ENCODE data around the gene PTGIR. TPM values are rescaled to one million over a fixed set of nuclear protein-coding genes. Genes with fewer than 3 reads are reported as not detected.

PTGIR gene
- total RNA-seq, 1 donor from 2014 or later: 0.58 TPM

- no peak for DNase-seq (ENCODE audit: low read depth)
- H3K4me3 ChIP-seq (ENCODE audit: low read depth, low read length): no peak overlapping the region
- TF ChIP-seq CTCF (conservative IDR thresholded peaks at IDR 0.05; ENCODE audit: low read depth, low read length): no peak
These were observed 15.1 kb downstream of the PTGIR start for GRCh38 chr19:46609511-46610412.

- no peak overlapping the region for H3K4me3 ChIP-seq (ENCODE audit: low read depth, low read length)
- DNase-seq (ENCODE audit: low read depth): no peak
- no peak for TF ChIP-seq CTCF (conservative IDR thresholded peaks at IDR 0.05; ENCODE audit: low read depth, low read length)
These were observed 16.1 kb downstream of the PTGIR start for GRCh38 chr19:46608581-46609345.

GRCh38 chr19:46608178-46608577 is 16.7 kb downstream of the PTGIR start:
- H3K4me3 ChIP-seq (ENCODE audit: low read depth, low read length): no peak overlapping the region
- TF ChIP-seq CTCF (conservative IDR thresholded peaks at IDR 0.05; ENCODE audit: low read depth, low read length): no peak
- no peak for DNase-seq (ENCODE audit: low read depth)

GRCh38 chr19:46607448-46607841 is 17.4 kb downstream of the PTGIR start:
- DNase-seq (ENCODE audit: low read depth): no peak
- H3K4me3 ChIP-seq (ENCODE audit: low read depth, low read length): no peak overlapping the region

GRCh38 chr19:46606681-46607447 is 18.0 kb downstream of the PTGIR start:
- no peak for DNase-seq (ENCODE audit: low read depth)
- H3K4me3 ChIP-seq (ENCODE audit: low read depth, low read length): no peak overlapping the region
- TF ChIP-seq CTCF (conservative IDR thresholded peaks at IDR 0.05; ENCODE audit: low read depth, low read length): no peak

More at GRCh38 chr19:46607448-46607841, 17.4 kb downstream of the PTGIR start:
- no peak for TF ChIP-seq CTCF (conservative IDR thresholded peaks at IDR 0.05; ENCODE audit: low read depth, low read length)

GRCh38 chr19:46606019-46606418 is 18.9 kb downstream of the PTGIR start:
- H3K4me3 ChIP-seq (ENCODE audit: low read depth, low read length): no peak overlapping the region
- TF ChIP-seq CTCF (conservative IDR thresholded peaks at IDR 0.05; ENCODE audit: low read depth, low read length): no peak
- DNase-seq (ENCODE audit: low read depth): no peak
